HG02938 (cell line): ENCODE measurements around the gene HSPB7.
"Not testable (repeated sequence)": the region's sequence is repeated elsewhere in the genome, so short reads cannot be mapped to it uniquely, and the experiment has no call there.

Experiments
- ATAC-seq: cut with Tn5 transposase; IDR thresholded peaks from one replicate; pipeline ENCODE4 v1.9.1; 2021; ENCODE audit warnings: mild to moderate bottlenecking, moderate library complexity; ENCODE audit not compliant: unreplicated experiment

HSPB7 gene

GRCh38 chr1:16051039-16051438, 33.2 kb upstream of the HSPB7 start:
- ATAC-seq, result no peak

GRCh38 chr1:16050328-16050727, 32.5 kb upstream of the HSPB7 start:
- no peak for ATAC-seq

- ATAC-seq, result no peak
Observed at GRCh38 chr1:16048573-16049189, 30.8 kb upstream of the HSPB7 start.

GRCh38 chr1:16047791-16048475, 30.1 kb upstream of the HSPB7 start:
- no peak for ATAC-seq

- no peak for ATAC-seq
Observed at GRCh38 chr1:16046842-16047241, 29.0 kb upstream of the HSPB7 start.

- no peak for ATAC-seq
Observed at GRCh38 chr1:16043950-16044349, 26.1 kb upstream of the HSPB7 start.

GRCh38 chr1:16043521-16043920, 25.7 kb upstream of the HSPB7 start, which contains the start of gene CLCNKB:
CLCNKB (plus strand) TSS chr1:16043782; CDS start chr1:16044493, 711 bp downstream.
- ATAC-seq, result no peak

- not testable (repeated sequence) for ATAC-seq
Observed at GRCh38 chr1:16042654-16043053, 24.8 kb upstream of the HSPB7 start.

GRCh38 chr1:16042096-16042495, 24.3 kb upstream of the HSPB7 start:
- ATAC-seq, result no peak

GRCh38 chr1:16041200-16041599, 23.4 kb upstream of the HSPB7 start:
- no peak for ATAC-seq

GRCh38 chr1:16039871-16040270, 22.0 kb upstream of the HSPB7 start:
- not testable (repeated sequence) for ATAC-seq

GRCh38 chr1:16038620-16038912, 20.7 kb upstream of the HSPB7 start:
- ATAC-seq, result no peak

- not testable (repeated sequence) for ATAC-seq
Observed at GRCh38 chr1:16036461-16036860, 18.6 kb upstream of the HSPB7 start.

- not testable (repeated sequence) for ATAC-seq
Observed at GRCh38 chr1:16033103-16033632, 15.3 kb upstream of the HSPB7 start.

- ATAC-seq, result peak; percentile 77
Observed at GRCh38 chr1:16032388-16033102, 14.7 kb upstream of the HSPB7 start.

GRCh38 chr1:16031551-16031950, 13.7 kb upstream of the HSPB7 start:
- ATAC-seq, result no peak

GRCh38 chr1:16029288-16029687, 11.4 kb upstream of the HSPB7 start:
- no peak for ATAC-seq

GRCh38 chr1:16029003-16029268, 11.1 kb upstream of the HSPB7 start:
- ATAC-seq, result not testable (repeated sequence)

GRCh38 chr1:16028237-16029002, 10.6 kb upstream of the HSPB7 start:
- ATAC-seq, result no peak

- no peak for ATAC-seq
Observed at GRCh38 chr1:16026723-16027484, 9.1 kb upstream of the HSPB7 start.

- not testable (repeated sequence) for ATAC-seq
Observed at GRCh38 chr1:16026302-16026701, 8.5 kb upstream of the HSPB7 start.
